ENCODE data around the gene TLR5. TPM values are rescaled to one million over a fixed set of nuclear protein-coding genes. Genes with fewer than 3 reads are reported as not detected.
A peak's percentile ranks its signal among the peaks of the same experiment; 100 is the strongest.

TLR5 gene
- total and polyA plus RNA-seq, 7 donors, result 0.23 to 10.2 (median 3.6) TPM

DNA sequence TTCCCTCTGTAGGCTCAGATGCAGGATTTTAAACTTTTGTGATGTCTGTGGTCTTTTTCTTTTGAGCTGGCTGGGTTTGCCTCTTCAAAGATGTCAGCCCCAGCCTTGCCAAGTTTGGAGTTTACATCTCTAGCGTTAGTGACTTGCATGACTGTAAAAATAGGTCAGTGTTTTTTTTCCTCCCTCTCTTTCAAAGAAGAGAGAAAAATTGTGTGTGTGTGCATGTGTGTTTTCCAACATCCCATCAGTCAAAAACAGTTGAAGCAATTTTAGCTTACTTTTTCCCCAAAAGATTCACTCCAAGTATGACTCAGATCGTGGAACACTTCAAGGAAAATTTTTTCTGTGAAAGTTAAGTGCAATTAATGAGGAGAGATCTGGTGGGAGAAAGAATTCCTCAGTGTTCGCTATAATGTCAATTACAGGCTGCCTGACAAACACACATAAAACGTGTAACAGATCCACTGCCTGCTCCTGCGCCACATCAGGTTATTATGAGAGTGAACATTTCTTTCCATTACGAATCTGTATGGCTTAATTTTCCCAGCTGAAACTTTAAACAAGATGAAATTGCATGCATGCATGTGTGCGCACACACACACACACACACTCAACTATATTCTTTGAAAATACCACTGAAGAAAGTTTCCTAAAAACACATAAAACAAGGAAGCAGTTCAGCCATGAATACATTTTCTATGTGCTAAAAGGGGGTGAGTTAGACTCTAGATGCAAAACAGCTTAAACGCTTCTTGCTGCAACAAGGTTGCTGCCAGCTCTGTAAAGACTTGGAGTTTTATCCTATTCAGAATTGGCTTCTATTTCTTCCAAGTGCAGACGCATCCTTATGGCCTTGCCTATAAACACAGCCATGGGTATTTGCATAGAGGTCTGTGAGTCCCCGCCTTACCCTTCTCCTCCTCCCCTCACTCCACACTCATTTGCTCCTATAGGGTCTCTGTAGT lies 55.5 kb downstream of the TLR5 start:
- Histone ChIP-seq H3K9me3 (no peaks in the 10 kb centered on the region), H3K36me3 (no peaks in the 10 kb centered on the region), H3K4me1 (peaks cover 0 to 88% (median 74%) of the 10 kb centered on the region in 4 donors), H3K27ac (peak overlapping the region; percentile 60 to 87 (median 78)), H3K27me3 (no peaks in the 10 kb centered on the region), H3K4me3 (peak overlapping the region in 1 of 4 donors; percentile 19)
- TF ChIP-seq EP300 (IDR thresholded peaks at IDR 0.05) (peak; percentile 2 to 66 (median 34)), POLR2A (IDR thresholded peaks at IDR 0.05) (no peak), POLR2AphosphoS5 (IDR thresholded peaks at IDR 0.05) (peak; percentile 23 to 59 (median 44))
- WGBS, 2 donors, result 51 to 60% methylated on average over 10 of the region's 10 CpGs
- peak; percentile 87 for DNase-seq
- intact Hi-C loops (cut with DNase I), result loop anchor here (2.0 to 10.0 kb wide), 4 partner anchors 27 to 1383 kb away; no protein-coding TSS in a partner anchor

DNA sequence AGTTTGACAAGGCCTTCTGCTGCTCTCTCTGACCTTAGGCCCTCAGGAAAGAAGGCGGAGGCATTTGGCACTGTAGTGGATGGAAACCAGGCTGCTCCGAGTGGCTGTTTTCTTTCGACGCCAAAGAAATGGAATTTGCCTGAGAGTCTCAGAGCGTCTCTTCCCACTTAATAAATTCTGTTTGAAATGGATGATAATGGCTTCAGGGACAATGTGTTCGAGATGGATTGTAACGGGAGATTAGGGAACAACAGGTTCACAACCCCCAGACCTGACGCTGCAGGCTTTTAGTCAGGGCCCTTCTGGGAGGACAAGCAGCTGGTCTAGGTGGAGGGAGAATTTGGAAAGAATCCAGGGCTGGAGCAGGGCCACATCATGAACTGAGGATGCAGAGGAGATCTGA lies 58.6 kb downstream of the TLR5 start:
- intact Hi-C loops (cut with DNase I), result loop anchor here (2.0 to 10.0 kb wide), 4 partner anchors 110 to 1380 kb away; no protein-coding TSS in a partner anchor
- TF ChIP-seq, protein P1, sequence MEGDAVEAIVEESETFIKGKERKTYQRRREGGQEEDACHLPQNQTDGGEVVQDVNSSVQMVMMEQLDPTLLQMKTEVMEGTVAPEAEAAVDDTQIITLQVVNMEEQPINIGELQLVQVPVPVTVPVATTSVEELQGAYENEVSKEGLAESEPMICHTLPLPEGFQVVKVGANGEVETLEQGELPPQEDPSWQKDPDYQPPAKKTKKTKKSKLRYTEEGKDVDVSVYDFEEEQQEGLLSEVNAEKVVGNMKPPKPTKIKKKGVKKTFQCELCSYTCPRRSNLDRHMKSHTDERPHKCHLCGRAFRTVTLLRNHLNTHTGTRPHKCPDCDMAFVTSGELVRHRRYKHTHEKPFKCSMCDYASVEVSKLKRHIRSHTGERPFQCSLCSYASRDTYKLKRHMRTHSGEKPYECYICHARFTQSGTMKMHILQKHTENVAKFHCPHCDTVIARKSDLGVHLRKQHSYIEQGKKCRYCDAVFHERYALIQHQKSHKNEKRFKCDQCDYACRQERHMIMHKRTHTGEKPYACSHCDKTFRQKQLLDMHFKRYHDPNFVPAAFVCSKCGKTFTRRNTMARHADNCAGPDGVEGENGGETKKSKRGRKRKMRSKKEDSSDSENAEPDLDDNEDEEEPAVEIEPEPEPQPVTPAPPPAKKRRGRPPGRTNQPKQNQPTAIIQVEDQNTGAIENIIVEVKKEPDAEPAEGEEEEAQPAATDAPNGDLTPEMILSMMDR (IDR thresholded peaks at IDR 0.05), result no peak
- TF ChIP-seq EP300 (IDR thresholded peaks at IDR 0.05), result peak in 3 of 4 donors; percentile 92 to 96 (median 93)
- peak; percentile 75 to 94 (median 92) for TF ChIP-seq POLR2AphosphoS5 (IDR thresholded peaks at IDR 0.05)
- Histone ChIP-seq H3K36me3 (no peaks in the 10 kb centered on the region), H3K27ac (peak overlapping the region; percentile 45 to 87 (median 78)), H3K27me3 (no peaks in the 10 kb centered on the region), H3K9me3 (no peaks in the 10 kb centered on the region), H3K4me1 (peaks cover 0 to 72% (median 62%) of the 10 kb centered on the region in 4 donors), H3K4me3 (no peak overlapping the region)
- WGBS, 2 donors, result 82 to 86% methylated on average over 8 of the region's 8 CpGs
- DNase-seq, result peak; percentile 93

DNA sequence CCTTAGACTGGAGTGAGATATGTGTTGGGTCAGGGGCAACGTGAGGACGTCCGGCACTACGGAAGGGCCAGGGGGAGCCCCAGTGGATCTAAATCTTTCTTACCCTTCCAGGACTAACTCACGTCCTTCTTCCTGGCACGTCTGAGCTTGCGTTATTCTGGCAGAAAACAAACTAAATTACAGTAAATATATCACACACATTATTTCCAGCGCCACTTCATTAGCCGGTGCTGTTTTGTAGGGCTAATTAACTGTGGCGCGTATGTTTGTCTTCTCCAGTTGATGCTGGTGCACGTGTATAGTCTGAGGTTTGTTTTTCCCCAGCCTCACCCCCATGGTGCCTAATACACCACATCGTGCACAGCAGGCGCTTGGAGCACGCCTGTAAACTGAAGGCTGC lies 59.2 kb downstream of the TLR5 start:
- intact Hi-C loops (cut with DNase I), result loop anchor here (2.0 to 10.0 kb wide), 4 partner anchors 109 to 1379 kb away; no protein-coding TSS in a partner anchor
- H3K27ac ChIP-seq, result peak overlapping the region; percentile 45 to 87 (median 78)
- no peak for DNase-seq

DNA sequence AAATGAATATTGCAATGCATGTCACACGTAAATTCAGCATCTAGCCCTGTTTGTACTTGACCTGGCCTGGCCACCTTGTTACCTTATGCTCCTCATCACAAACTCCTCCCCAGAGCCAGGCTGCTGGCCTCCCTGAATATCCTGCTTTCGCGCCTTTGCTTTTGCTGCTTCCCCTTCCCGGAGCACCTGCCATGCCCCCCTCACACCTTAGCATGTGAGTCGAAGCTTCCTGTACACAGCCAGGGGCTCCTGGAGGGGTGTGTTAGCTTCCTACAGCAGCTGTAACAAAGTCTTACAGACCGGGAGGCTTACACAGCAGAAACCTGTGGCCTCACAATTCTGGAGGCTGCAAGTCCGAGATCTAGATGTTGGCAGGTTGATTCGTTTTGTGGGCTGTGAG lies 60.1 kb downstream of the TLR5 start:
- DNase-seq, result no peak
- Histone ChIP-seq H3K4me1 (peaks cover 0 to 56% (median 46%) of the 10 kb centered on the region in 4 donors), H3K27me3 (no peaks in the 10 kb centered on the region), H3K27ac (peak overlapping the region in 3 of 4 donors; percentile 70 to 87 (median 85)), H3K9me3 (no peaks in the 10 kb centered on the region), H3K36me3 (no peaks in the 10 kb centered on the region), H3K4me3 (no peak overlapping the region)
- 81 to 87% methylated on average over 8 of the region's 8 CpGs for WGBS, 2 donors
- TF ChIP-seq, protein P1 (IDR thresholded peaks at IDR 0.05), result no peak
- no peak for TF ChIP-seq POLR2A (IDR thresholded peaks at IDR 0.05)
- TF ChIP-seq POLR2AphosphoS5 (IDR thresholded peaks at IDR 0.05), result no peak
- TF ChIP-seq EP300 (IDR thresholded peaks at IDR 0.05), result no peak
- intact Hi-C loops (cut with DNase I), result loop anchor here (5.0 to 10.0 kb wide), 3 partner anchors 108 to 1378 kb away; no protein-coding TSS in a partner anchor

More for the DNA sequence above, 59.2 kb downstream of the TLR5 start:
- H3K4me3 ChIP-seq, result no peak overlapping the region
- H3K9me3 ChIP-seq, result no peaks in the 10 kb centered on the region
- no peaks in the 10 kb centered on the region for H3K36me3 ChIP-seq
- TF ChIP-seq EP300 (IDR thresholded peaks at IDR 0.05) (no peak), POLR2A (IDR thresholded peaks at IDR 0.05) (no peak), POLR2AphosphoS5 (IDR thresholded peaks at IDR 0.05) (no peak)
- TF ChIP-seq, protein P1 (IDR thresholded peaks at IDR 0.05), result no peak
- 88% methylated on average over 15 of the region's 15 CpGs for WGBS, 2 donors
- H3K4me1 ChIP-seq, result peaks cover 0 to 65% (median 56%) of the 10 kb centered on the region in 4 donors
- H3K27me3 ChIP-seq, result no peaks in the 10 kb centered on the region
